ENCODE results near the gene FBRSL1.
"Not testable (repeated sequence)": the region's sequence is repeated elsewhere in the genome, so short reads cannot be mapped to it uniquely, and the experiment has no call there.

The FBRSL1 gene

GRCh38 chr12:132489602-132490266, at the start of gene FBRSL1:
Gene FBRSL1 (plus strand): TSS chr12:132490151.
- DNase-seq (ENCODE audit: low spot score) = peak; percentile 90

GRCh38 chr12:132440420-132440819, 49.5 kb upstream of the FBRSL1 start:
- DNase-seq (ENCODE audit: low spot score) = not testable (repeated sequence)

GRCh38 chr12:132441871-132442863, 47.8 kb upstream of the FBRSL1 start:
- DNase-seq (ENCODE audit: low spot score) = no peak

GRCh38 chr12:132443091-132443490, 46.9 kb upstream of the FBRSL1 start:
- no peak for DNase-seq (ENCODE audit: low spot score)

GRCh38 chr12:132444283-132444682, 45.7 kb upstream of the FBRSL1 start:
- no peak for DNase-seq (ENCODE audit: low spot score)

DNA sequence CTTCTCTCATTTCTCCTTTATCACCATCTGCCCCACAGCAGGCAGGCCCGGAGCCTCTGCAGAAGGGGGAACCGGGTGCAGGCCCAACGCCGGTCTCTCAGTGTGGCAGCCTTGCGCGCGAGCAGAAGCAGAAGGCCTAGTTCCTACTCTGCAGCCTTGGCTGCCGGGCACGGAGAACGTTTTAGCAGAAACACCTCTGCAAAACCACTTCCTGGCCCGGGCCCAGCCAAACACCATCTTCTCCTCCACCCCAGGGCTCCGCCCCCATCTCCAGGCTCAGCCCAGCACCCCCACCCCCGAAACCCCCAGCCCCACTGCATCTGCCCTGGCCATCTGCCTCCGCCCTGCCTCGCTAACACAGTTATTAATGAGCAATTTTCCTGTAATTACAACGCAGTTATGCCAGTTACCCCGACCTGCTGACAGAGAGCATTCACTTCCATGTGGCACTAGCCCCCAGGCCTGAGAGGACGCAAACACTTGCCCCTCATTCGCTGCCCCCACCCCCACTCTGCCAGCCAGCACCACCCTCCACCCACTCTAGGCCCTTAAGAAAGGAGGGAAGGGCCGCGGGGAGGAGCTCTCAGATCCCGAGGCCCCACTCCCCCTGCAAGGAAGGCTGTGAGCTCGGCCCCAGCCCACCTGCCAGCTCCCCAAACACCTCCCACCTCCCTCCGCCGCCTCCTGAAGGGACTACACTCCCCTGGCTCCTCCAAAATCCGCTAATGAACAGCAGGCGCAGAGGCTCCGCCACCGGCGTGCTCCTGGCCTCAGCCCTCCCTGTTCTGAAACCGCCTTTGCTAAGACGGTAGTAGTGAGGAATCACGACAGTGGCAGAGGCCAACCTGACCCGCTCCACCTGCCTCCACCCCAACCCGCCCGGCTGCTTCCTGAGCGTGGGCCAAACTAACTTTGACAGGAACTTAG, 44.7 kb upstream of the FBRSL1 start:
- no peak for DNase-seq (ENCODE audit: low spot score)

DNA sequence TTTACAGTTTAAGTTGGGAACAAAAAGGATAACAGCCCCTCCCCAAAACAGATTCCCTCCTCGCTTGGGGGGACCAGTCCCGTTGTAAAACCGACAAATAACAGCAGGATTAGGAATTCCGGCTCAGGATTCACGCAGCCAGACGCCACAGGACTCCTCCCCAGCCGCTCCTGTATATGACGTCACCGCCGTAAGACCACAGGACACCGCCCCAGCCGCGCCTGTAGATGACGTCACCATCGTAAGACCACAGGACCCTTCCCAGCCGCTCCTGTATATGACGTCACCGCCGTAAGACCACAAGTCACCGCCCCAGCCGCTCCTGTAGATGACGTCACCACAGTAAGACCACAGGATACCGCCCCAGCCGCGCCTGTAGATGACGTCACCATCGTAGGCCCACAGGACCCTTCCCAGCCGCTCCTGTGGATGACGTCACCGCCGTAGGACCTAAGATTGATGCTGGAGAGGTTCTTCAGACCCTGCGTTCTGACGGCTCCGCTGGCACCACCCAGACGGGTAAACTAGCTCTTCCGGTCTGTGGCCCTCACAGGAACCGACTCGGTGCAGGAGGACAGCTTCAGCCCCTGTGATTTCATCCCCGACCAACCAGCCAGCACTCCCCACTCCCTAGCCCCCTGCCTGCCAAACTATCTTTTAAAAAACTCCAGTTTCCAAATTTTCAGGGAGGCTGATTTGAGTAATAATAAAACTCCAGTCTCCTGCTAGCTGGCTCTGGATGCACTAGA, 43.9 kb upstream of the FBRSL1 start:
- peak; percentile 9 for DNase-seq (ENCODE audit: low spot score)

GRCh38 chr12:132446633-132447326, 43.2 kb upstream of the FBRSL1 start:
- no peak for DNase-seq (ENCODE audit: low spot score)

GRCh38 chr12:132447327-132447720, 42.6 kb upstream of the FBRSL1 start:
- DNase-seq (ENCODE audit: low spot score) = no peak

GRCh38 chr12:132447731-132448462, 42.1 kb upstream of the FBRSL1 start:
- no peak for DNase-seq (ENCODE audit: low spot score)

DNA sequence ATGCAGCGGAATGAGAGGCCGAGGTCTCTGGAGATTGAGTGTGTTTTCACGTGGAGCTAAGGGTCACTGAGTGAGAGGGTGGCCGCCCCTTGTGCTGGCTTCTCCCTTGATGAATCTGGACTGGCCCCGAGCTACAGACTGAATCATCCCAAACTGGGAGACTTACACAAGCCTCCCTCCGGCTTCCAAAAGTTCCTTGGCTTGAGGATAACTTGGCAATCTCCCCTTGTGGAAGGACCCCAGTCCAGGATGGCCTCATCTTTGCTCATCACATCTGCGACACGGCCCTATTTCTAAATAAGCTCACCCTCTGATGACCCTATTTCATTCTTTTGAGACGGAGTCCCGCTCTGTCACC, 41.5 kb upstream of the FBRSL1 start:
- no peak for DNase-seq (ENCODE audit: low spot score)

GRCh38 chr12:132449565-132450417, 40.2 kb upstream of the FBRSL1 start:
- DNase-seq (ENCODE audit: low spot score) = no peak

- DNase-seq (ENCODE audit: low spot score) = no peak
Measured at GRCh38 chr12:132450418-132451171, 39.4 kb upstream of the FBRSL1 start.

GRCh38 chr12:132451172-132451835, 38.6 kb upstream of the FBRSL1 start:
- DNase-seq (ENCODE audit: low spot score) = no peak

GRCh38 chr12:132451836-132452195, 38.1 kb upstream of the FBRSL1 start:
- no peak for DNase-seq (ENCODE audit: low spot score)

GRCh38 chr12:132452596-132453350, 37.2 kb upstream of the FBRSL1 start:
- no peak for DNase-seq (ENCODE audit: low spot score)

All from hematopoietic multipotent progenitor cell treated with erythropoietin and hydrocortisone succinate and interleukin-3 and kit ligand, for 15 days (in vitro differentiated cells).